ENCODE results near the gene PTPRN.

PTPRN gene

GRCh38 chr2:219243291-219243761 lies 65.9 kb downstream of the PTPRN start:
- no peak for FAIRE-seq
- DNase-seq (ENCODE audit: insufficient read length, low spot score), result no peak
- TF ChIP-seq POLR2A (IDR thresholded peaks at IDR 0.05; ENCODE audit: low read depth, low read length), result no peak

Data from H54 (cell line).